NCI-H2196 (cell line): Measurements from ENCODE around the gene HDGF.

Experiments used
- DNase-seq: peaks from one replicate; lab custom pipeline; 2025; ENCODE audit not compliant: unreplicated experiment; lab: John Stamatoyannopoulos, UW

The HDGF gene

DNA sequence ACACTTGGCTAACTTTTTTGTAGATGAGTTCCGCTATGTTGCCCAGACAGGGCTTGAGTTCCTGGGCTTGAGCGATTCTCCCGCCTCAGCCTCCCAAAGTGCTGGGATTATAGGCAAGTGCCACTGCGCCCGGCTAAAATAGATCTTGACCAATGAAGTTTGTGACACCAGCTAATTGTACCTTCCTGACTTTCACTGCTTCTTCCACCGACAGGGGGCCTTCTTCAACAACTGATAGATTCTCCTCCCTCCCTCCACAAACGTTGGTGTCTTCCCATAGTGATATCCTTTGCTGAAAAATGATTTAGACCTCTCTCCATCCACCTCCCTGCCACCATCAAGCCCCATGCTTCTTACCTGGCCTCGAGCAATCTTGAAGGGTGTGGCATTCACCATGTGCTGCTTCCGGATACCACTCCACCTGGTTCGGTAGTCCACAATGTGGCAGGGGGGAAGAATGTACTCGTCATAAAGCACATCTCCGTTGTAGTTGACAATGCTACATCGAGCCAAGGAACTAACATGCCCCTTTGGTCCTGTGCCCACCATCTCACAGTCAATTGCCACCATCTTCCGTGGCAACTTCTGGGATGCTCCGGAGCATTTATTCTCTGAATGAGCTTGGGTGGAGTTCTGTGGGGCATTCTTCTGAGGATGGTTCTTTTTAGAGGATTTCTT, 24.8 kb downstream of the HDGF start:
- peak; percentile 63 for DNase-seq

DNA sequence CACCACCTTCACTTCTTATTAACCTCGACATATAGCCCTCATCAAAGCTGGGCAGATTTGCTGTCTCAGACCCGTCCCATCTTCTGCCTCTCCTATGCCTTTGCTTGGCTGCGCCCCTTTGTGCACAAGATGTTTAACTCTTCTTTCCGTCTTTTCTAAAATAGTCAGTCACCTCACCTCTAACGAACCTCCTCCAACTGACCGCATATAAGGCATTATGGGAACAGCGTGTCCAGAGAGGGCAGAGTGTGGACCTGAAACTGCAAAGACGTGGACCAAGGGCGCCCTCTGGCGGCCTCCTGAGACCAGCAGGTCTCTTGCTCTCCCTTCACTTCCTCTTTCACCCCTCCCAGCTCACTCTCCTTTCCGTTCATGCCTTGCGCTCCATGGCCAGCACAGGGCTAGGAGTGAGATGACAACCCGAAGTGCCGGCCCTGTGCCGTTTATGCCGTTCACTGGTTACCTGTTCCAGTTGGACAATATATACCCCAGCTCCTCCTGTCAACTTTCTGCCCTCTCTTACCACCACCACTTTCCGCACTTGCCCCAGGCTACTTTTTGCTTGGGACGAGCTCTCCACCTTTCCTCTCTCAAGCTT, 25.7 kb downstream of the HDGF start:
- peak; percentile 91 for DNase-seq

DNA sequence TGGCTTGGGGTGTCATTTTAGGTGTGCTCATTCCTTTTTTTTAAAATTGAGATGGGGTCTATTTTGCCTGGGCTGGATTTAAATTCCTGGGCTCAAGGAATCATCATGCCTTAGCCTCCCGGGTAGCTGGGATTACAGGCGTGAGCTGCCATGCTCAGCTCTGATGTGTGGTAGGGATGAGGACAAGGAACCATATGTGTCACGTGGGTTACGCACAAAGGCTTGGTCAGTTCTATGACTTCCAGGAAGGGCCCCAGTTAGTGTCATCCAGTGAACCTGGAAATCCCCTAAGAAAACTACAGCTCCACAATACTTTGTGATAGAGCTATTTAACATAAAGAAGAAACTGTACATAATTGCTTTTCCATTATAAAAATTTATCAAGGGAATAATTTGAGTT, 29.9 kb downstream of the HDGF start:
- no peak for DNase-seq

DNA sequence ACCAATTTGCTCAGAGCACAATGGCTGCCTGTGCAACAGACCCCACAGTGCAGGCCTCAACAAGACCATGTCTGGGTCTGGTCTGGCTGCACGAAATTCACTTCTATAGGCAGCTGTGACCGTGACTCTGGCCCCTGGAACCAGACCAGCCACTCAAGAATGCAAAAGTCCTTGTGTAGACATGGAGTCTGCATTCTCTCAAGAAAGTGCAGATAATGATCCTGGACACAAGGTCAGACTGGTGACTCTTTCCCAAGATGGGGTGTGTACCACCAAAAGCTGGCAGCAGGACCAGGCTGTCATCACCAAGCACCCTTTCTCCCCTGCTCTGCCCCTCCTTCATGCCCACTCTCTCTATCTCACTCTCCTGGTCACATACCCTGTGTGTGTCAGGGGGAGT, 30.3 kb downstream of the HDGF start:
- no peak for DNase-seq

DNA sequence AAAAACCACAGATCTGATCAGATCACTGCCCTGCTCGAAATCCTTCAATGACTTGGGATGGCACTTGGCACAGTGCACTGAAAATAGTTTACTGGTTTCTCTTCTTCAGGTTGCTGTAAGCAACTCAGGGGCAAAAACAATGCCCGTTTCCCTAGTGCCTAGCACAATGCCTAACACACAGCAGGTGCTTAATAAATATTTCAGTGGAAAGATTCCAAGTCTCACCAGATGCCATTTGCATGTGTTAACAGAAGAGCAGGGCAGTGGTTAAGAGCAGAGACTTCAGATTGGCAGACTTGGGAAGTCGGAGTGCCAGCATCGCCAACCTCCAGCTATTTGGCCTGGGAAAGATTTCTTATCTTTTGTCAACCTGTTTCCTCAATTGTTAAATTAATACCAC, 34.1 kb downstream of the HDGF start:
- peak; percentile 36 for DNase-seq

DNA sequence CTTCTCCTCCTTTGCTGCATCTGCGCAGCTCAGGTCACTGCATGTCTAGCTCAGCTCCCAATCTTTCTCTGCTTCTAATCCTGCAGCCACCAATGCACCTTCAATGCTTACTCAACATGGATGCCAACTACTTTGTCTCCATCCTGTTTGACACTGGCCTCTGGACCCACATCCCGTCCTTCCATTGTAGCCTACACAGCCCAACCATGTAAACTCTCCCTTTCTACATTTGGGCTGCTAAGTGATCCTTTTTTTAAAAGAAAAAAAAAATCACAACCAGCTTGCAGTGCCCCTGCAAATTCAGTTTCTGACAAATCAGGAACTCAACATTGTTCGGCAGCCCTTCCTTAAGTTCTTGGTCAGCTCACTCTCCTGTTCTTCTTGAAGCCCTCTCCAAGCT, 36.6 kb downstream of the HDGF start:
- no peak for DNase-seq

DNA sequence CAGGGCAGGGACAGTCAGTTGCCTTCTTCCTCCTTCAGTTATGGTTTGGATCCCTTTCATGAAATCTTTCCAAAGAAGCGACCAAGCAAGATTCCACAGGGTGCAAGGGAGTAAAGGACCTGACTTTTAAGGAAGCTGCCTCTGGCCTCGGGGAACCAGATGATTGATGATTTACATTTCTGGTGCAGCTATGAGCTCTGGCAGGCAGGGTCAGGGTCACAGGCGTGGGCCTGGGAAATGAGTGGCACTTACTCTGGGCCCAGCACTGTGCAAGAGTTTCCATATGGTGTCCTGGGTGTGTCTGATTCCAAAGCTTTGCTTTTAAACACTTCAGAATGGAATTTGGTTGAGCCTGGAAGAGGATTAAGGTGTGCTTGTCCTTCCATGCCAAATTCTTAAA, 38.8 kb downstream of the HDGF start:
- no peak for DNase-seq

DNA sequence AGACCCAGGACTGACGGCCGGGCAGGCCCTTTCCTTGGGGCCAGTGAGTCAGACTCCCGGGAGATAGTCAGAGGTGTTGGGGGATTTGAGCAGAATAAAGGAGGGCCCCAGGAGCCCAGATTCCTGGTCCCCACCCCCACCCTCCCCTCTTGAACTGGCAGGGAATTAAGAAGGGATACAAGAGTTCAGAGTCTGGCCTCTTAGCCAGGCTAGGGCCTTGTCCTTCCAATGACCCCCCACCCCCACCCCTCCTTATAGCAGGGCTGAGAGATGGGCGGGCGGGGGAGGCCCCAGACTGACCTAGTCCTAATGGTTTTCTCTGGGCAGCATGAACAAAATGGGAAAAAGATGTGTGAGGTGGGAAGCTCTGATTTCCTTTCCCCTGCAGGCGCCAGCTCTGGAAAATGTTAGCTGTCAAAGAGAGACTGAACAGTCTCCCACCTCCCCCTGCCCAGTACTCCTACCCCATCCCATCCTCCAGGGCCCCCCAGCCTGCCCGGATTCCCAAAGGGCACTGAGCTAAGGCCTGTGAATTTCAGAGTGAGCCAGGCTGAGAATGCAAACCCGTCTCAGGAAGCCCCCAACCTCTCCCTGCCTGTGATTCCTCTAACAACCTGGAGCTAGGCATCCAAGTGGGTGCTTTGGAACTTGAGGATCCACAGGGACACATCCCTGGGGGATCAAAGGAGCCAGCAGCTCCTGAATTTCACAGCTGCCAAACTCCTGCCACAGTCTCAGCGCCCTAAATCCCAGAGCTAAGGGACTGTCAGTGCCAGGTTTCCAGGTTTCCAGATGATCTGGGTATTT, 40.3 kb downstream of the HDGF start:
- no peak for DNase-seq

DNA sequence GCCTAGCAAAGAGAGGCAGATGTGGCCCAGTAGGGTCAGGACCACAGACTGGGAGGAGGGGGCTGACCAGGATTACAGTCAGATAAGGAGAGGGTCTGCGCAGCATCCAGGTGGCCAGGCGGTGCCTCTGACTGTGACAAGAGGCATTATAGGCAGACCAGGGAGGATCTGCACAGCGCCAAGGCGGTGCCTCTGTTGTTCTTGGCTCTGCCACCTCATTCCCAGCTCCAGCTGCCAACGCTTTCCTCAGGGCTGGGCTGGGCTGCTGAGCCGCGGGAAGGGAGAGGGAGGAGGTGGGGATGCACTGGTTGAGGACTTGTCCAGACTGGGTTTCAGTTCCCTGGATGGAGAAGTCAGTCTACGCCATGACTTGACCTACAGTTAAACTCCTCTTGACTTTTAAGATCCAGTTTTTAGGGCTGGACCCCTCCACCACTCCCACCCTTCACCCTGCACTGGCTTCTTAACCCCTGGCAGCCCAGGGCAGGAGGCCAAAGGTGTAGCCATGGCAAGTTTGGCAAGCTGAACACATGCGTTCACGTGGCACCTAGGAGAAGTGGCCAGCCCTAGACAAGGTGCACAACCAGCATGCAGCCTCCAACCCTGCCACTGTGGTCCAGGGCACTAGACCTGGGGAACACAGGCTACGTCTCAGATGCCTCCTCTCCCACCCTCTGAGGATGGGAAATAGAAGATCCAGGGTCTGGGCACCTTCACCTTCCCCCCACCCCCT, 41.6 kb downstream of the HDGF start:
- peak; percentile 85 for DNase-seq

DNA sequence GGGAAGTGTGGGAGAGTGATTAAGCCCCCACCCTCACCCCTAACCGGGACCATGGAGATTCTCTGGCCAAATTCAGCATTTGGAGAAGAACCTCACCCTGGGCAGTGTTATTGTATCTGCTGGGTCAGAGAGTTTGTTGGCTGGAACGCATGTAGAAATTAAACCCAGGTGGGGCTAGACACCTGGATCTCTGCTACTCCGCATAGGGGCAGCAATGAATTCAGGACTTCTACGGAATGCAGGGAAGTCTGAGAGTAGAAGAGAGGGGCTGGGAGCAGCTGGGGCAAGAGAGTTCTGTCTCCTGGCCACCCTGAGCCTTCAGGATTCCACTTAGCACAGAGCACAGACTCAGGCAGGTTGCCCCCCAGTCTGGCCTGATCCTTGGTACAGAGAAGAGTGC, 42.4 kb downstream of the HDGF start:
- DNase-seq = no peak

DNA sequence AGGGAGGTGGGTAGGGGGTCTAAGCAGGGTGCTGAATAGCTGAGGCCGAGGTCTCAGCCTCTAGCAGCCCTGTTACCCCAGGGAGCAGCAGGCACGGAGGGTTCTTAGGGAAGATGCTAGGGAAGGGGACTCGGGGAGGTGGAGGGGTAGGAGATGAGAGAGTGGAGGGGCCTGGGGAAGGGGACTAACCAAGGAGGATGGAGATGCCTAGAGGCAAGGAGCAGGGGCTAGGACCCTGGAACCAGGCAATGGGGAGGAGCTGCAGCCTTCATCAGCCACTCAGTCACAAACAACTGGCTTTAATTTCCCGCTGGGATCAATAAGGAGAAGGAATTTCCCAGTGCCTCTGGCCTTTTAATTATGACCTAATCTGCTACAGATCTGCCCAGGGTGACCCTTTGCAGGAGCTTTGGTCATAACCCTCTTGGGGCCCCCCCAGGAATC, 43.2 kb downstream of the HDGF start:
- no peak for DNase-seq

DNA sequence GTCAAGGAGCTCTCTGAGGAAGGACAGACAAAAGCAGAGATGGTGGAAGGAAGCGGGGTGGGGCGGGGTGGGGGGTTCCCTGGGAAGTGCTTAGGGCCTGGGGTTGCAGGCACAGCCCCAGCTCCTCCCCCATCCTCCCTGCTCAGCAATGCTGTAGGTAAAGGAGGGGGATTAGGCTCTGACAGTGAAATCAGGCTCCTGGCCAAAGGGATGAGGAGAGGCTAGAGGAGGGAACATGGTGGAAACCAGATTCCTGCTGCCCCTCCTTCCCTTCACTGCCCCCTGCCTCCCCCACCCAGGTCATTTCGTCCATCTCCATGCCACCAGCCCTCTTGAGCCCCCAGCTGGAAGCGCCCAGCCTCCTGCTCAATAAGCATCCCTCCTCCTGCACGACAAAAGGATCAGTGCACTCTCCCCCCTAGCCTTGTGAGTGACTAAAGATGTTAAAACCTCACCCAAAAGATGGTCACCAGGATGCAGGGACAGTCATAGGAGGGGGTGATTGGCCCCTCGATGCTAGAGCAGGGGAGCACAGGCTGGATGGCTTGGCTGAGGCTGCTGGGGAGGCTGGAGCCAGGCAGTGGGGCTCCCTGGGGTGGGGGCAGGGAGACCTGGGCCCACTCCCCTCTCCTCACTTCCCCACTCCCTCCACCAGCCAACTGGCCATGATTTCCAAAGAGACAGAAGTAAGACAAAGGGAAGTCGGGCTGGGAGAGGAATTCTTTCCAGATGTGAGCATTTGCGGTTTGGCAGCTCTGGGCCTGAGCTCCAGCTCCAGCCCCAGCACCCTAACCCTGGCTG, 43.9 kb downstream of the HDGF start:
- no peak for DNase-seq

DNA sequence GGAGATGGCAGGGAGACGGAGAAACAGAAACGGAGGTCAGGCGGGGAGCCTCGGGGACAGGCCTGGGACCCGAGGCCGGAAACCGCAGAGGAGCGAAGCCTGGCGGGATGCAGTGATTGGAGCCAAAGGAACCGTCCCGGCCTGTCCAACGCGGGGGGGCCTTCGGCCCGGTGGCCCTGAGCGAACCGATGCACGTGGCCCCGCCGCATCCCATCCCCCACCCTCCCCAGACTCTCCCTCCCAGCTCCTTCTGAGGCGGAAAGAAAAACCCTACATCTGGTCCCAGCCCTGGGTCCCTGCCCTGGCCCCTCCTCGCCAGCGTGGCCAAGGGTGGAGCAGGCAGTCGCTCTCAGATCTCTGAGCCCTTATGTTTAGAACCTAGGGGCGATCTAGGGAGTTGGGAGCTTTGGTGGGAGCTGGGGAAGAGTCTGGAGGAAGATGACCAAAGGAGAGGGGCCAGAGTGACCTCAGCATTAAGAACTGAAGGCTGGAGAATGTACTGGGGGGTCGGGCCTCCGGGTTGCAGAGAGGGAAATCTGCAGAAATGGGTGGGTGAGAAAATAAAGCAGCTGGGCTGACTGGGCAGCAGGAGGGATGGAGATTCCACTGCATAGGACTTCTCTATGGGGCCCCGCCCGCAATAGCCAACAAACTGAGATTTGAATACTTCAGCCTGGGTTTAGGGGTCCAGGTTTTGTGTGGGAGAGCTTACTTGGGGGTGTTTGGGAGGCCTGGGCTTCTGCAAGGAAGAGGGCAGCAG, 44.6 kb downstream of the HDGF start:
- DNase-seq = no peak

DNA sequence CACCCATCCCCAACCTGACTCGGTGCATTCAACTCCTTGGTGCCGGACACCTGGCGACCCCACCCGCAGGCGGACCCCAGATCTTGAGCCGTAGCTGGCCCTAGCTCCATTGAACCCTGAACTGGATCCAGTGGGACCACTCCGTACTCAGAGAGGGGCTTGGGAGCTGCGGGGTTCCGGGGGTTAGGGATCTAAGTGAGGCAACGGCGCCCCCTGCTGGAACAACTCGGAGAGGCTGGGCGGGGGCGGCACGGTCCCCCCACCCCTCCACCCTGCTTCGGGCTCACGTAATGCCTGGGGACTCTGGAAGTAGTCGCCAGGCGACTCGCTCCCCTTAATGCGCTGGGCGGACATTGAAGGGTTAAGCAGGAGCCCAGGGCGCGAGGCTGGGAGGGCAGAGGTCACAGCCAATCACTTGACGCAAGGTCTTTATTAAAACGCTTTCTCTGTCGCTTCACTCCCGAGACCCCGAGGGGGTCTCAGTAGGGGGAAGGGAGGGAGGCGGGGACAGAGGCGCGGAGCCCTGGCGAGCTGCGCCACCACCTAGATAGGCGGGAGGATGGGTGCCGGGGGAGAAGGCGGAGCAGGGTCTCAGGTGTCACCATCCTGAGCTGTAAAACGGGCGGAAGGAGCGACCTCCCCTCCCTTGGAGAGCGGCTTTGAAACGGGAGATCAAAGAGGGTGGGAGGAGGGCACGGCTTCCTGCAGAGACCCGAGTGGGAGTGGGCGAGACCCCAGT, 45.4 kb downstream of the HDGF start:
- DNase-seq = peak; percentile 71

DNA sequence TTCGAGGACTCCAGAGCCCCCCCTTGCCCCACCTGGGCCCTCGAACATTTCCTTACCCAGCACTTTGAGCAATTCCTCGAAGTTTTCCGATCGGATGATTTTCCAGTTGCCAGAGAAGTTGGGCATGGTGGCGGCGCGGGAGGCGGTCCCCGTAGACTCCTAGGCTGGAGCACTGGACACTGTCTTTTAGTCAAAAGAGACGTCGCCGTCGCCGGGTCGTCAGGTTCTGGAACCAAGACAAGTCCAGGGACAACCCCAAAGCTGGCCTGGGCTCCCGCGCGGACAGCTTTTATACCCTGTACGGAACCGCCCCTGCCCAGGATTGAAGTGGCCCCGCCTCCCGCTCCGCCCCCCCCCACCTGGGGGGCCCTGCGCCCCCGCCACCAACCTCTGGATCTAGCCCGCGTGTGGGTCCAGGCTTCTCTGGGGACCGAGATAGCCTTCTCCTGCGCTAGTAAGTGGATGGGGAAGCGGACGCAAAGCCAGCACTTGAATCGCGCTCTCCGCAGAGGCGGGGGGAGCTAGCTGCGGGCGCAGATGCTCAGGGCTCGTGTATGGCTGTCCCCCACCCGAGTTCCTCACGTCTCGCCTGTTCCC, 46.1 kb downstream of the HDGF start, which contains the start of gene CRABP2:
CRABP2 (minus strand) TSS at position 263 of the 597 bp plus-strand sequence; CDS start at position 126, 137 bp downstream.
- DNase-seq = no peak

DNA sequence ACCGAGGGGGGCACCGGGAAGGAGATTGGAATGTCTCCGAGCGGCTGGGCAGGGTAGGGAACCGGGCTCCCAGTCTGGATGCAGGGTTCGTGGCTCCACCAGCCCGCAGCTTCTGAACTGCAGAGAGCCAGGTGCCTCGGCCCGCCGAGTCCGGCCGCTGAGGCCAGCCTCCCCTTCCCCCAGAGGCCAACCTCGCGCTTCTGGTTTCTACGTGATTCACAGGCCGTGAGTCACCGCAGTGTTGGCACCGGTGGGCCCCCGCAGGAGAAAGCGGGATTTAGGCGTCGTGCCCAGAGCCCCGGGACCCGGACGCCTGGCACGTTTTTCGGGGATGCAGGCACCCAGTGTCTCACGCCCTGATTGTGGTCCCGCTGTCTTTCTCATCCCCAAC, 46.5 kb downstream of the HDGF start:
- DNase-seq = no peak

DNA sequence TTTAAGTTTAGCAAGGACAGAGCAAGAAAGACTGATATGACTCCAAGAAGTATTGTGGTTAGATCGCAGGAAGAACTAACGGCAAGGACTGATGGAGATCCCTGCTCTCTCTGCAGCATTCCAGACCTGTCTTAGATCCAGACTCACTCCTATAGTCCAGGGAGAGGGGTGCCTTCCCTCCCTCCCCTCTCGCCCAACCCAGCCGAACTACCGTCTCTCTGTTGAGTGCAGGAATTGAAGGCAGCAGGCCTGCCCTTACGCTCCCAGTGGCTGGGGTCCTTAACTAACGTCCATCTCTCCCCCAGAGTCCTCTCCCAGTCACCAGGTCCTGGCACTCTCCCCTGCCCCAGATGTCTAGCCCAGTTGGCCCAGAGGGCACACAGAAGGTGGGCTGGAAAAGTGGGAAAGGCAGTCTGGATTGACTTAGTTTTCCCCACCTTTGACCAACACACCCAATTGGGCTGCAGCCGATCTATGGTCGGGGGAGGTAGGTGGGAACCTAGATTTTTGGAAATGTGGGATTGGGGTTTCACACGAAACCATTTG, 47.2 kb downstream of the HDGF start:
- DNase-seq = no peak

DNA sequence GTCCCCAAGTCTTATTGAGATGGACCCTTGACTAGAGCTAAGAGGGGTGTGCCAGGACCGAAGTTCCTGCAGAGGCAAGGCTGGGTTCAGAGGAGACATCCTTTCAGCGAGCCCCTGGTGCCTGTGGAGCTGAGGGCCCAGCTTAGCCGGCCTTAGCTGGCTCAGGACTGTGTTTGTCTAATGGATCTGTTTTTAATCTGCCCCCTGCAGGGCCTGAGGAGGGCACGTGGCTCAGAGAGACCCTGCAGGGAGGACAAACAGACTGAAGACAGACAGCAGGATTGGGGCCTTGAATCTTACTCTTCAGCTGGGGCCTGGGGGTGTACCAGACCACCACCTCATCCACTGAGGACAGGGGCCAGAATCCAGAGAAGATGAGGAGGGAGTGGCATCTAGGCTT, 47.7 kb downstream of the HDGF start:
- no peak for DNase-seq

DNA sequence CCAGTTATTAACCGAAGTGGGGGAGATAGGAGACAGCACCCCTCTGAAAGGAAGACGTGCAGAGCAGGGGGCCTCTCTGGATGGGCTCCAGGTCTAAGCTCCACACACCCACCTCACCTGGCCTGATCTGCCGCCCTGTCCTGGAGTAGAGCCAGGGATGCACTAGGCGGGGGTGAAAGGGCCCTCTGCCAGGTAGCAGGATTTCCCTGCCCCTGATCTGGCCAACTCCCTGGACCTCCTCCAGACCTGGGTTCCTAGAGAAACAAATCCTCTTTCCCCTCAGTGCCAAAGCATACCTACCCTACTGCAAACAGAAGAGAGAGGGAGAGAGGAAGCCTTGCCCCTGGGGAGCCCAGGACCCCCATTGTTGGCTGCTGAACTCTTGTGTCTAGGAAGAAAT, 48.1 kb downstream of the HDGF start:
- DNase-seq = peak; percentile 29
